ENCODE data around the gene PKMYT1.

GRCh38 chr16:2923481-2923880 lies 56.8 kb downstream of the PKMYT1 start:
- no peak for TF ChIP-seq POLR2A (IDR thresholded peaks at IDR 0.05; ENCODE audit: extremely low read depth, insufficient read length)
- TF ChIP-seq CTCF (IDR thresholded peaks at IDR 0.05; ENCODE audit: low read depth, low read length): no peak
- TF ChIP-seq MAX (IDR thresholded peaks at IDR 0.05; ENCODE audit: low read depth, low read length): no peak
- TF ChIP-seq MYC (IDR thresholded peaks at IDR 0.05; ENCODE audit: low read depth, low read length): no peak
